Adipocyte (in vitro differentiated cells): ENCODE data around the gene CDH18.
A peak's percentile ranks its signal among the peaks of the same experiment; 100 is the strongest.

ENCODE experiments used
- DNase-seq: peaks from one replicate; pipeline ENCODE4 v3.0.0-alpha.2; 2015; ENCODE audit warnings: low read depth
- H3K27me3 ChIP-seq: replicated peaks from 2 replicates; pipeline ENCODE4 v1.7.0; 2013; ENCODE audit warnings: mild to moderate bottlenecking, low read length, moderate library complexity; ENCODE audit not compliant: control insufficient read depth, insufficient read depth
- H3K36me3 ChIP-seq: 2 replicates; pipeline ENCODE4 v1.7.0; 2013; ENCODE audit warnings: low read length, mild to moderate bottlenecking, moderate library complexity; ENCODE audit not compliant: control insufficient read depth, insufficient read depth, severe bottlenecking
- H3K4me1 ChIP-seq: 2 replicates; pipeline ENCODE4 v1.7.0; 2013; ENCODE audit warnings: mild to moderate bottlenecking, low read length, moderate library complexity; ENCODE audit not compliant: control insufficient read depth, insufficient read depth
- H3K4me3 ChIP-seq: 2 replicates; pipeline ENCODE4 v1.7.0; 2013; ENCODE audit warnings: mild to moderate bottlenecking, low read length, moderate library complexity
- H3K9ac ChIP-seq: 2 replicates; pipeline ENCODE4 v1.7.0; 2013; ENCODE audit warnings: mild to moderate bottlenecking, low read length, moderate library complexity
- H3K9me3 ChIP-seq: 2 replicates; pipeline ENCODE4 v1.7.0; 2013; ENCODE audit warnings: mild to moderate bottlenecking, low read length, moderate library complexity; ENCODE audit not compliant: control insufficient read depth

Gene CDH18

GRCh38 chr5:19928562-19929421, 59.2 kb downstream of the CDH18 start:
- Histone ChIP-seq H3K27me3 (no peaks in the 10 kb centered on the region), H3K36me3 (no peaks in the 10 kb centered on the region), H3K9ac (peak overlapping the region; percentile 4), H3K9me3 (no peaks in the 10 kb centered on the region), H3K4me1 (peaks cover 29% of the 10 kb centered on the region), H3K4me3 (no peak overlapping the region)
- peak; percentile 83 for DNase-seq

DNA sequence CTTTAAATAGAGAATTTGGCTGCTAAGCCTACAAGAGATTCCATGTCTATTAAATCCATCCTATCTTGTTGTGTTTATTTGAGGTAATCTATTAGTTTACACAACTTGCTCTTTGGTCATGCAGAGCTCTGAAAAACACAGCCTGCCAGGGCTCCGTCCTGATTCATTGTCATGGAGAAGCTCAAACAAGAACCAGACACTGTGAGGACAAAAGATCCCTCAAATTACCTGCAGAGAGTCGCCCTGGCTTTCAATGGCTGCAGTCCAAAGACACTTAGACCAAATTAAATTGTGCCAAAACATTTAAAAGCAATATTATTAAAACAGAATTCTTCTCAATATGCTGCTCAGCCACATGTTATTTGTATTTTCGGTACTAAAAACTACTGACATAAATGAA, 60.1 kb downstream of the CDH18 start:
- Histone ChIP-seq H3K4me1 (peaks cover 33% of the 10 kb centered on the region), H3K9me3 (no peaks in the 10 kb centered on the region), H3K4me3 (no peak overlapping the region), H3K9ac (no peak overlapping the region), H3K36me3 (no peaks in the 10 kb centered on the region), H3K27me3 (no peaks in the 10 kb centered on the region)
- peak; percentile 9 for DNase-seq

DNA sequence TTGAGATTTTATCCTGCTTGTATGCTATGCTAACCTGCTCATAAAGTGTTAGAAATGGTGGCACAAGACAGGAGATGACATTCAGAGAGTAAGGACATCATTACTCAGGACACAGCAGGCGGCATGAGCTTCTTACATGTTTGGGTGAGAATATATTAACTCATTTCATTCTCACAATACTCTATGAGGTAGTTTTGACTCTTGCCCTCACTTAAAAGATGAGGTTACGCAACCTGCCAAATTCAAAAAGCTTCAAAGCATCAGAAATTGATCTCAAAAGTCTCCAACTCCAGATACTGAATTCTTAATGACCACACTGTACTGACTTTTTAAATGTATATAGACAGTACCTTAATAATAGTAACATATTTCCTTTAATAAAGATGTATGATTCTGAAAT, 60.8 kb downstream of the CDH18 start:
- Histone ChIP-seq H3K4me3 (no peak overlapping the region), H3K27me3 (no peaks in the 10 kb centered on the region), H3K9me3 (no peaks in the 10 kb centered on the region), H3K4me1 (peaks cover 33% of the 10 kb centered on the region), H3K36me3 (no peaks in the 10 kb centered on the region), H3K9ac (no peak overlapping the region)
- no peak for DNase-seq

- Histone ChIP-seq H3K9me3 (no peaks in the 10 kb centered on the region), H3K9ac (no peak overlapping the region), H3K4me3 (no peak overlapping the region), H3K27me3 (no peaks in the 10 kb centered on the region), H3K4me1 (peaks cover 25% of the 10 kb centered on the region), H3K36me3 (no peaks in the 10 kb centered on the region)
- peak; percentile 62 for DNase-seq
Measured at GRCh38 chr5:19923742-19924141, 64.3 kb downstream of the CDH18 start.

DNA sequence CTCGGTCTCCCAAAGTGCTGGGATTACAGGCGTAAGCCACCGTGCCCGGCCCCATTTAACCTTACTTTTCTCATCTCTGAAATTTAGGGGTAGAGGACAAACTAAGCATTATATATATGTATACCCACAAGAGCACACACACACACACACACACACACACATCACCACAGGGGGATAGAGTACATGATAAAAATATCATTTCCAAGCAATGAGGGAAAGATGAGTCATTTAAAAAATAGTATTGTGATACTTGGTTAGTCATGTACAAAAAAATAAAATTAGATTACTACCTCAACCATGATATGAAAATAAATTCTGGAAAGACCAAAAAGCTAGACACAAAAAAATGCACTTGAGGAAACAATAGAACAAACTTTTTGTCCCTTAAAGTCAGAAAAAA, 67.2 kb downstream of the CDH18 start:
- Histone ChIP-seq H3K36me3 (no peaks in the 10 kb centered on the region), H3K4me1 (peaks cover 8% of the 10 kb centered on the region), H3K27me3 (no peaks in the 10 kb centered on the region), H3K9ac (no peak overlapping the region), H3K4me3 (no peak overlapping the region), H3K9me3 (no peaks in the 10 kb centered on the region)
- DNase-seq: no peak

GRCh38 chr5:19918780-19919179, 69.2 kb downstream of the CDH18 start:
- no peak for DNase-seq
- Histone ChIP-seq H3K4me3 (no peak overlapping the region), H3K27me3 (no peaks in the 10 kb centered on the region), H3K9ac (no peak overlapping the region), H3K4me1 (peaks cover 3% of the 10 kb centered on the region), H3K36me3 (no peaks in the 10 kb centered on the region), H3K9me3 (no peaks in the 10 kb centered on the region)

GRCh38 chr5:19917588-19918122, 70.3 kb downstream of the CDH18 start:
- Histone ChIP-seq H3K4me3 (no peak overlapping the region), H3K4me1 (no peaks in the 10 kb centered on the region), H3K9me3 (no peaks in the 10 kb centered on the region)

GRCh38 chr5:19910136-19910535, 77.9 kb downstream of the CDH18 start:
- H3K9ac ChIP-seq: no peak overlapping the region
- no peak for DNase-seq
- no peaks in the 10 kb centered on the region for H3K27me3 ChIP-seq
- no peak overlapping the region for H3K4me3 ChIP-seq
- no peaks in the 10 kb centered on the region for H3K4me1 ChIP-seq
- H3K36me3 ChIP-seq: no peaks in the 10 kb centered on the region
- H3K9me3 ChIP-seq: no peaks in the 10 kb centered on the region

More at GRCh38 chr5:19917588-19918122, 70.3 kb downstream of the CDH18 start:
- no peaks in the 10 kb centered on the region for H3K27me3 ChIP-seq
- DNase-seq: peak; percentile 61
- no peaks in the 10 kb centered on the region for H3K36me3 ChIP-seq
- no peak overlapping the region for H3K9ac ChIP-seq

DNA sequence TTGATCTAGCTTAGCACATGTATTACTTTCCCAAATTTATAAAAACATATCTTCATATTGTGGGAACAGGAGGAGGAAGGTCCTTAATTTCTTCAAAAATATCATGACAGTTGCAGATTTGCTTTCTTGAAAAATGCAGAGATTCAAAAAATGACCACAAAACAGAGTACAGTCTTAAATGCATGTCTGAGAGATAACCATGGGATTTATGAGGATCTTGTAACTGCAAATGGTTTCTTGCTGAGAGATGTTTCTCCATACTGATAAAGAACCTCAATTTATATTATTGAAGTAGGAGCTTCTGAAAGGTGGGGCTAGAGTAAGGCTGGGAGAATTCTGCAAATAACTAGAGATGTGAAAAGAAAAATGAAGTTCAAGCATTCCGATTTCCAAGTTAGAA, 83.2 kb downstream of the CDH18 start:
- Histone ChIP-seq H3K27me3 (no peaks in the 10 kb centered on the region), H3K36me3 (no peaks in the 10 kb centered on the region), H3K4me1 (no peaks in the 10 kb centered on the region), H3K4me3 (no peak overlapping the region), H3K9me3 (no peaks in the 10 kb centered on the region), H3K9ac (no peak overlapping the region)
- no peak for DNase-seq

- H3K4me3 ChIP-seq: no peak overlapping the region
- H3K36me3 ChIP-seq: no peaks in the 10 kb centered on the region
- no peak overlapping the region for H3K9ac ChIP-seq
- no peaks in the 10 kb centered on the region for H3K27me3 ChIP-seq
- H3K4me1 ChIP-seq: no peaks in the 10 kb centered on the region
- peak; percentile 75 for DNase-seq
- no peaks in the 10 kb centered on the region for H3K9me3 ChIP-seq
Measured at GRCh38 chr5:19903611-19904010, 84.4 kb downstream of the CDH18 start.

- DNase-seq: no peak
- H3K9ac ChIP-seq: no peak overlapping the region
- H3K4me3 ChIP-seq: no peak overlapping the region
- H3K9me3 ChIP-seq: no peaks in the 10 kb centered on the region
- no peaks in the 10 kb centered on the region for H3K27me3 ChIP-seq
- H3K36me3 ChIP-seq: no peaks in the 10 kb centered on the region
- no peaks in the 10 kb centered on the region for H3K4me1 ChIP-seq
Measured at GRCh38 chr5:19902316-19902934, 85.6 kb downstream of the CDH18 start.
